ENCODE data around the gene ABCG4.
"Not testable (repeated sequence)": the region's sequence is repeated elsewhere in the genome, so short reads cannot be mapped to it uniquely, and the experiment has no call there.

ABCG4 gene

GRCh38 chr11:119189393-119189792, 40.5 kb downstream of the ABCG4 start:
- Histone ChIP-seq H3K4me2 (no peak overlapping the region), H3K27me3 (no peaks in the 10 kb centered on the region), H4K20me1 (no peaks in the 10 kb centered on the region), H3K4me3 (no peak overlapping the region), H3K36me3 (no peaks in the 10 kb centered on the region), H3K4me1 (peaks cover 11% of the 10 kb centered on the region), H3K27ac (no peak overlapping the region), H3K9me3 (no peaks in the 10 kb centered on the region), H3K9ac (no peak overlapping the region)
- no peak for TF ChIP-seq Cebpa-rat (IDR thresholded peaks at IDR 0.05)

- TF ChIP-seq Cebpa-rat (IDR thresholded peaks at IDR 0.05): no peak
- H3K36me3 ChIP-seq: no peaks in the 10 kb centered on the region
- H3K4me1 ChIP-seq: peaks cover 6% of the 10 kb centered on the region
- H3K27ac ChIP-seq: no peak overlapping the region
- H3K4me3 ChIP-seq: no peak overlapping the region
- H3K9ac ChIP-seq: no peak overlapping the region
- H3K27me3 ChIP-seq: no peaks in the 10 kb centered on the region
- no peaks in the 10 kb centered on the region for H3K9me3 ChIP-seq
- no peak overlapping the region for H3K4me2 ChIP-seq
- H4K20me1 ChIP-seq: no peaks in the 10 kb centered on the region
Observed at GRCh38 chr11:119190531-119190930, 41.7 kb downstream of the ABCG4 start.

GRCh38 chr11:119191265-119191664, 42.4 kb downstream of the ABCG4 start:
- H3K4me2 ChIP-seq, H4K20me1 ChIP-seq, H3K27ac ChIP-seq, H3K27me3 ChIP-seq, H3K36me3 ChIP-seq, H3K4me1 ChIP-seq, H3K9me3 ChIP-seq, H3K4me3 ChIP-seq, H3K9ac ChIP-seq: not testable (repeated sequence)

GRCh38 chr11:119192111-119192510, 43.3 kb downstream of the ABCG4 start:
- no peak overlapping the region for H3K4me3 ChIP-seq
- peaks cover 8% of the 10 kb centered on the region for H3K4me1 ChIP-seq
- H3K27me3 ChIP-seq: no peaks in the 10 kb centered on the region
- no peak overlapping the region for H3K9ac ChIP-seq
- TF ChIP-seq Cebpa-rat (IDR thresholded peaks at IDR 0.05): no peak
- no peaks in the 10 kb centered on the region for H4K20me1 ChIP-seq
- H3K27ac ChIP-seq: no peak overlapping the region
- H3K36me3 ChIP-seq: no peaks in the 10 kb centered on the region
- no peaks in the 10 kb centered on the region for H3K9me3 ChIP-seq
- no peak overlapping the region for H3K4me2 ChIP-seq

GRCh38 chr11:119193001-119193400, 44.1 kb downstream of the ABCG4 start:
- H3K4me2 ChIP-seq: no peak overlapping the region
- TF ChIP-seq Cebpa-rat (IDR thresholded peaks at IDR 0.05): no peak

GRCh38 chr11:119193626-119194025, 44.8 kb downstream of the ABCG4 start:
- no peak overlapping the region for H3K9ac ChIP-seq
- H3K36me3 ChIP-seq: no peaks in the 10 kb centered on the region
- no peak overlapping the region for H3K4me3 ChIP-seq
- no peaks in the 10 kb centered on the region for H3K9me3 ChIP-seq
- H3K27ac ChIP-seq: no peak overlapping the region
- no peaks in the 10 kb centered on the region for H4K20me1 ChIP-seq
- H3K4me1 ChIP-seq: peaks cover 12% of the 10 kb centered on the region
- TF ChIP-seq Cebpa-rat (IDR thresholded peaks at IDR 0.05): no peak
- H3K27me3 ChIP-seq: no peaks in the 10 kb centered on the region
- no peak overlapping the region for H3K4me2 ChIP-seq

More at GRCh38 chr11:119193001-119193400, 44.1 kb downstream of the ABCG4 start:
- no peak overlapping the region for H3K27ac ChIP-seq
- no peaks in the 10 kb centered on the region for H3K27me3 ChIP-seq
- H3K36me3 ChIP-seq: no peaks in the 10 kb centered on the region
- H4K20me1 ChIP-seq: no peaks in the 10 kb centered on the region
- H3K9ac ChIP-seq: no peak overlapping the region
- H3K9me3 ChIP-seq: no peaks in the 10 kb centered on the region
- H3K4me3 ChIP-seq: no peak overlapping the region
- peaks cover 12% of the 10 kb centered on the region for H3K4me1 ChIP-seq

GRCh38 chr11:119194811-119195440, 46.1 kb downstream of the ABCG4 start:
- H3K9ac ChIP-seq: no peak overlapping the region
- H3K4me2 ChIP-seq: no peak overlapping the region
- H3K4me1 ChIP-seq: peaks cover 12% of the 10 kb centered on the region
- H3K27ac ChIP-seq: no peak overlapping the region
- no peaks in the 10 kb centered on the region for H3K9me3 ChIP-seq
- no peak for TF ChIP-seq Cebpa-rat (IDR thresholded peaks at IDR 0.05)
- no peaks in the 10 kb centered on the region for H3K36me3 ChIP-seq
- H3K27me3 ChIP-seq: no peaks in the 10 kb centered on the region
- H3K4me3 ChIP-seq: no peak overlapping the region
- no peaks in the 10 kb centered on the region for H4K20me1 ChIP-seq

- Histone ChIP-seq H3K27me3 (no peaks in the 10 kb centered on the region), H3K27ac (no peak overlapping the region), H3K36me3 (no peaks in the 10 kb centered on the region), H3K4me1 (peaks cover 12% of the 10 kb centered on the region), H3K4me2 (no peak overlapping the region), H4K20me1 (no peaks in the 10 kb centered on the region), H3K4me3 (no peak overlapping the region), H3K9ac (no peak overlapping the region), H3K9me3 (no peaks in the 10 kb centered on the region)
- TF ChIP-seq Cebpa-rat (IDR thresholded peaks at IDR 0.05): no peak
Observed at GRCh38 chr11:119195680-119196079, 46.8 kb downstream of the ABCG4 start.

GRCh38 chr11:119196833-119197483, 48.1 kb downstream of the ABCG4 start:
- Histone ChIP-seq H3K27me3 (no peaks in the 10 kb centered on the region), H3K4me2 (0 out of 2 replicates have a peak overlapping the region, but pooled peaks have one; percentile 18), H3K27ac (no peak overlapping the region), H3K9me3 (no peaks in the 10 kb centered on the region), H3K36me3 (no peaks in the 10 kb centered on the region), H3K4me1 (peaks cover 12% of the 10 kb centered on the region), H4K20me1 (no peaks in the 10 kb centered on the region), H3K9ac (no peak overlapping the region), H3K4me3 (no peak overlapping the region)
- 0 out of 2 replicates have a peak, but pooled peaks have one; percentile 24 for TF ChIP-seq Cebpa-rat (IDR thresholded peaks at IDR 0.05)

GRCh38 chr11:119198925-119199324, 50.1 kb downstream of the ABCG4 start:
- Histone ChIP-seq H3K9me3 (no peaks in the 10 kb centered on the region), H3K4me3 (no peak overlapping the region), H3K27ac (no peak overlapping the region), H3K9ac (no peak overlapping the region), H3K4me2 (no peak overlapping the region), H3K4me1 (peaks cover 5% of the 10 kb centered on the region; the same call in 1 of the 2 replicates), H3K36me3 (no peaks in the 10 kb centered on the region), H4K20me1 (no peaks in the 10 kb centered on the region), H3K27me3 (no peaks in the 10 kb centered on the region)
- no peak for TF ChIP-seq Cebpa-rat (IDR thresholded peaks at IDR 0.05)

- H4K20me1 ChIP-seq, H3K9me3 ChIP-seq, H3K4me3 ChIP-seq, H3K27ac ChIP-seq, H3K9ac ChIP-seq, H3K27me3 ChIP-seq, H3K36me3 ChIP-seq, H3K4me2 ChIP-seq: not testable (repeated sequence)
- H3K4me1 ChIP-seq: peaks cover 16% of the 10 kb centered on the region
Observed at GRCh38 chr11:119201236-119201635, 52.4 kb downstream of the ABCG4 start.

Measured in BLaER1 (cell line).